GM13976 (cell line): ENCODE measurements around the gene RCBTB1.
"Not testable (repeated sequence)": the region's sequence is repeated elsewhere in the genome, so short reads cannot be mapped to it uniquely, and the experiment has no call there.

ENCODE experiments used
- DNase-seq: peaks from one replicate; pipeline ENCODE4 v3.0.0; 2012; ENCODE audit warnings: low spot score
- in situ Hi-C: fragments of 300-500 bp; cut with MboI; formaldehyde crosslinking; loops from one replicate; pipeline ENCODE4 v1.12.0; 2022; ENCODE audit warnings: low sequenced_read_pairs, mixed read lengths, inconsistent platforms; ENCODE audit not compliant: unreplicated experiment
- TF ChIP-seq, protein P1 (sequence below): IDR thresholded peaks from 2 replicates; pipeline ENCODE4 v1.5.1; 2012; ENCODE audit warnings: borderline replicate concordance, mild to moderate bottlenecking; ENCODE audit not compliant: insufficient read depth; ENCODE audit errors: extremely low read depth, missing control alignments, control extremely low read depth

The RCBTB1 gene

DNA sequence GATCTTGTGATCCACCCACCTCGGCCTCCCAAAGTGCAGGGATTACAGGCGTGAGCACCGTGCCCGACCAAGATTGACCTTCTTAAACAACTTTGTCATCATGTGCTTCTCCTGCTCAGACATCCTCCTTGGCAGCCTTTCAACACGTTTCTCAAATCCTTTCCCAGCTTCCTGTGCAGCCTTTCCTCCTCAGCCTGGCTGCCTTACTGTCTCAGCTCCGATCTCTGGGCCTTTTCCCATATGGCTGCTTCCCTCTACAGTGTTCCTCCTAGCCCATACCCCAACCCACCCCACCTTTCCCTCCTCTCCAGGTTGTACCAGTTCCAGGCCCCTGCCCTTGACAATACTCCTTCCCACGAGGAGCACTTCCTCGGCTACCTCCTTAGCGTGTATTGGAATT is 82.4 kb downstream of the RCBTB1 start:
- TF ChIP-seq, protein P1, sequence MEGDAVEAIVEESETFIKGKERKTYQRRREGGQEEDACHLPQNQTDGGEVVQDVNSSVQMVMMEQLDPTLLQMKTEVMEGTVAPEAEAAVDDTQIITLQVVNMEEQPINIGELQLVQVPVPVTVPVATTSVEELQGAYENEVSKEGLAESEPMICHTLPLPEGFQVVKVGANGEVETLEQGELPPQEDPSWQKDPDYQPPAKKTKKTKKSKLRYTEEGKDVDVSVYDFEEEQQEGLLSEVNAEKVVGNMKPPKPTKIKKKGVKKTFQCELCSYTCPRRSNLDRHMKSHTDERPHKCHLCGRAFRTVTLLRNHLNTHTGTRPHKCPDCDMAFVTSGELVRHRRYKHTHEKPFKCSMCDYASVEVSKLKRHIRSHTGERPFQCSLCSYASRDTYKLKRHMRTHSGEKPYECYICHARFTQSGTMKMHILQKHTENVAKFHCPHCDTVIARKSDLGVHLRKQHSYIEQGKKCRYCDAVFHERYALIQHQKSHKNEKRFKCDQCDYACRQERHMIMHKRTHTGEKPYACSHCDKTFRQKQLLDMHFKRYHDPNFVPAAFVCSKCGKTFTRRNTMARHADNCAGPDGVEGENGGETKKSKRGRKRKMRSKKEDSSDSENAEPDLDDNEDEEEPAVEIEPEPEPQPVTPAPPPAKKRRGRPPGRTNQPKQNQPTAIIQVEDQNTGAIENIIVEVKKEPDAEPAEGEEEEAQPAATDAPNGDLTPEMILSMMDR: no peak
- in situ Hi-C loops: no loop called here
- DNase-seq: no peak

DNA sequence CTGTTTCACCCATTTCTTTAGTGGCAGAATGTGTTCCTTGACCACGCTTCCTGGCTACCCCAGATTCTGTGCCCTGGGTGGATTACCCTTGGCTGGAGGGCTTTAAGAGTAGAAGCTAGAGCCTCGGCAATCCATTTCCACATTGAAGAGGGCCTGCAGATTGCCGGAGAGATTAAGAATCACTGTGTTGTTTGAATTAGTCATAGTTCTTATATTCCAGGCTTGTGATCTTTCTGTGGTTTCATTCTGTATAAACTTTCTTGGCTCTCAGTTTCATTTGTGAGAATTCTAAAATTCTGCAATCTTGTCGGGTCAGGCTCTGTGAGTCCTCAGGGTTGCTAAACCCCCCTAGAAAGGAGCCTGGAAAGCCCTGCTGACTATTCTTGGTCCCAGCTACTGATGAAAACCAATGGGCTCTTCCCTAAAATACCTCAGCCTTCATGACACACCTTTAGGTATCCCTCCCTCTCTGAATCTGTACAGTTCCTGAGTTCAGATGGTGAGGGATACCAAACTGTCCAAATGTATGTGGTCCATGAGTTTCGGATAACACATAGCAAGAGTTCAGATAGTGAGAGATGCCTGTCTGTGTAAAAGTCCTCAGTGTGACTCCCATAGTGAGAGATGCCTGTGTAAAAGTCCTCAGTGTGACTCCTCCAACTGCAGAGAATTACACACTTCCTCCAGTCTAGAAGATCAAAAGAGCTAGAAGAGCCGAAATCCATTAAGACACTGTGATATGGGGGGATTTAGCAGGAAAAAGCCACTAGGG is 85.3 kb downstream of the RCBTB1 start:
- DNase-seq: no peak
- TF ChIP-seq, protein P1: no peak
- in situ Hi-C loops: no loop called here

DNA sequence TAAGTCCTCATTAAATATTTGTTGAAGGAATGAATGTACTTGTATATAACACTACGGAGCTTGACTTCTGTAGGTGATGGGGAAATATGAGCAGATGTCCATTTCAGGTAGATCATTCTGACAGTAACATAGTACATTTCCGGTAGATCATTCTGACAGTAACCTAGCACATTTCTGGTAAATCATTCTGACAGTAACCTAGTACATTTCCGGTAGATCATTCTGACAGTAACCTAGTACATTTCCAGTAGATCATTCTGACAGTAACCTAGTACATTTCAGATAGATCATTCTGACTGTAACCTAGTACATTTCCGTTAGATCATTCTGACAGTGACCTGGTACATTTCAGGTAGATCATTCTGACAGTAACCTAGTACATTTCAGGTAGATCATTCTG is 87.2 kb downstream of the RCBTB1 start:
- in situ Hi-C loops: no loop called here
- TF ChIP-seq, protein P1: no peak
- DNase-seq: no peak

DNA sequence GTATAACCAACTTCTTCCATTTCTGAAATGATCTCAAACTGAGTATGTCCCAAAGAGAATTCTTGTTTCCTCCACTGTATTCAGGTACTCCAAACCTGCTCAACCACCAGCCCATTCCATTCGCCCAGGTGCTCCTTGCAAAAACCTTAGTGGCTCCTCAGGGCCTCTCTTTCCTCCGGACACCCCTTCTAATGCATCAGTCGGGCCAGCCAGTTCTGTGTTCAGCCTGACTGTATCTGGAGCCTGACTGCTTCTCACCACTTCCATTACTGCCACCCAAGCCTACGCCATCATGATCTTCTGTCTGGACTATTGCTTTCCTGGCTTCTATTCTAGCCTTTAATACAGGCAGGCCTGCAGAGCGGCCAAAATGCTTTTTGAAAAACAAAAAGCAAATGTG is 88.1 kb downstream of the RCBTB1 start:
- TF ChIP-seq, protein P1: no peak
- DNase-seq: no peak
- in situ Hi-C loops: no loop called here

DNA sequence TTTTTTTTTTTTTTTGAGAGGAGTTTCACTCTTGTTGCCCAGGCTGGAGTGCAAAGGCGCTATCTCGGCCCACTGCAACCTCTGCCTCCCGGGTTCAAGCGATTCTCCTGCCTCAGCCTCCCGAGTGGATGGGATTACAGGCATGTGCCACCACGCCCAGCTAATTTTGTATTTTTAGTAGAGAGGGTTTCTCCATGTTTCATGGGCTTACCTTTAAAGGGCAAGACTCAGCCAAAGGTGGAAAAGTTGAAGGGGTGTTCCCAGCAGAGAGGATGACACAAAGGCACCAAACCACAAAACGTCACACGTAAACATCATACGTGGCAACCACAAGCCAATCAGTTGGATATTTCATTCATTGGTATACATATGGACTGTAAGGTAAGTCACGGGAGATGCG is 88.5 kb downstream of the RCBTB1 start:
- DNase-seq, in situ Hi-C loops: not testable (repeated sequence)

DNA sequence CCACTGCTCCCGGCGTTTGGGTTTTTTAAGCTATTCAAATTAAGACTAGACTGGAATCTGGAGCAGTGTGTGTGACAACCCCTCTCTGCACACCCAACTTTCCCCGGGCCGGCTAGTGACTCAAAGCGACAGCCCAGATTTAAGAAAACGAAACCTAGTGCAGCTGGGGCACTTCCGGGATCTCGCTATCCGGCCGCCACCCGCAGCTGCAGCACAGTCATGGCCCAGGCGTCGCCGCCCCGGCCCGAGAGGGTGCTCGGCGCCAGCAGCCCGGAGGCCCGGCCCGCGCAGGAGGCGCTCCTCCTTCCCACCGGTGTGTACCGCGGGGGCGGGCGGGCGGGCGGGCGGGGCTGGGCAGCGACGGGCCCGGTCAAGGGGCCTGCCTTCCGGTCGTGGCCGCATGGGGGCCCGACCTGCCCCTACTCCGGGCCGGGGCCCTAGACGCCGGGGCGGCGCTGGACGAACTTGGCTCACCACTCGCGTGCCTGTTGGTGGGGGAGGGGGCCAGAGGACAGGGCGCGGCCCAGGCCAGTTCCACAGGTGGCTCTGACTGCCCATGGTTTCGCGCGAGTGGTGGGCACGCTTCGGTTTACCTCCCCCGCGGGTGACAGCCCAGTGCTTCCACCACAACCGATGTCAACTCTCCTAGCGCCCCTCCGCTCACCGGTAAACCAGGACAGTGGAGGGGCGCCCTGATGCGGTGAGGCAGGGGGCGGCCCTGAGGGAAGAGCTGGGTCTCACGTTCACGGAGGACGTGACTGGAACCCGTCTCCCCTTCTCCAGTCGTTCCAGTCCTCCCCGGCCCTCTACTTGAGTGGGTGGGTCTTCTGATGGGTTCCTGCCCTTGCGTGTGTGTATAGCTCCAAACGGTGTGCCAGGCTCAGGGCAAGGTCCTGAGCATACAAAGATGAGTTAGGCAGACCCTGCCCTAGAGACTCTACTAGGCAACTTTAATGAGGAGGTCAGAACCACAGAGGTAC is 89.3 kb downstream of the RCBTB1 start, which contains the start of gene PHF11:
Gene PHF11 (plus strand): TSS at position 171 of the 980 bp plus-strand sequence. CDS start 49 bp downstream, at position 220.
- in situ Hi-C loops: no loop called here
- DNase-seq: peak; percentile 90
- TF ChIP-seq, protein P1: no peak
